OCI-LY1 (cell line): ENCODE results near the gene C14orf180.

ENCODE experiments used
- H2AFZ ChIP-seq: fragments of 200-600 bp; sonication (generic), shearing (Covaris generic); 2 replicates; pipeline ENCODE4 v1.6.0; 2014; ENCODE audit warnings: antibody characterized with exemption, mild to moderate bottlenecking, low read length
- H3F3A ChIP-seq: fragments of 200-600 bp; sonication (generic), shearing (Covaris generic); 2 replicates; pipeline ENCODE4 v1.6.0; 2014; ENCODE audit warnings: mild to moderate bottlenecking, antibody characterized with exemption, low read length, moderate library complexity; ENCODE audit not compliant: insufficient read depth
- H3K27ac ChIP-seq: fragments of 200-600 bp; sonication (generic); 2 replicates; pipeline ENCODE4 v1.5.1; 2014; ENCODE audit warnings: low read length, mixed run types, mild to moderate bottlenecking, low read depth; ENCODE audit not compliant: poor library complexity, severe bottlenecking
- H3K27me3 ChIP-seq: fragments of 200-600 bp; sonication (generic); 2 replicates; pipeline ENCODE4 v1.6.0; 2014; ENCODE audit warnings: antibody characterized with exemption, mild to moderate bottlenecking, low read length, moderate library complexity; ENCODE audit not compliant: insufficient read depth
- H3K36me3 ChIP-seq: fragments of 200-600 bp; sonication (generic); 2 replicates; pipeline ENCODE4 v1.6.1; 2014; ENCODE audit warnings: mild to moderate bottlenecking, antibody characterized with exemption, low read length, moderate library complexity, mixed read lengths; ENCODE audit not compliant: insufficient read depth
- H3K4me1 ChIP-seq: fragments of 200-600 bp; sonication (generic); 2 replicates; pipeline ENCODE4 v1.5.1; 2014; ENCODE audit warnings: mild to moderate bottlenecking, low read length, moderate library complexity; ENCODE audit not compliant: insufficient read depth, severe bottlenecking
- H3K4me2 ChIP-seq: fragments of 200-600 bp; sonication (generic), shearing (Covaris generic); 2 replicates; pipeline ENCODE4 v1.6.1; 2014; ENCODE audit warnings: low read length
- H3K4me3 ChIP-seq: fragments of 200-600 bp; sonication (generic); 2 replicates; pipeline ENCODE4 v1.5.1; 2014; ENCODE audit warnings: low read length, low read depth, mild to moderate bottlenecking, mixed read lengths; ENCODE audit not compliant: poor library complexity, severe bottlenecking
- H3K79me2 ChIP-seq: fragments of 200-600 bp; shearing (Covaris generic); 2 replicates; pipeline ENCODE4 v1.6.1; 2016; ENCODE audit warnings: mixed run types, low read length, mixed read lengths; ENCODE audit not compliant: insufficient read depth
- H3K9ac ChIP-seq: fragments of 200-600 bp; sonication (generic), shearing (Covaris generic); 2 replicates; pipeline ENCODE4 v1.6.1; 2014; ENCODE audit warnings: mild to moderate bottlenecking, low read length, mixed read lengths
- H3K9me2 ChIP-seq: fragments of 200-600 bp; sonication (generic), shearing (Covaris generic); 2 replicates; pipeline ENCODE4 v1.6.1; 2014; ENCODE audit warnings: low read depth, mild to moderate bottlenecking, low read length, mixed read lengths
- H3K9me3 ChIP-seq: fragments of 200-600 bp; shearing (Covaris generic); 2 replicates; pipeline ENCODE4 v1.6.1; 2014; ENCODE audit warnings: low read length, mixed read lengths
- H4K20me1 ChIP-seq: fragments of 200-600 bp; sonication (generic), shearing (Covaris generic); 2 replicates; pipeline ENCODE4 v1.6.0; 2016; ENCODE audit warnings: mild to moderate bottlenecking, low read length; ENCODE audit not compliant: insufficient read depth
- EZH2 ChIP-seq: fragments of 200-600 bp; sonication (generic), shearing (Covaris generic); IDR thresholded peaks from 2 replicates; pipeline ENCODE4 v1.8.0; 2017; ENCODE audit warnings: borderline replicate concordance, mixed run types, mild to moderate bottlenecking, antibody characterized with exemption, low read length, moderate library complexity, mixed read lengths
- TF ChIP-seq, protein P1 (sequence below): fragments of 200-600 bp; sonication (generic), shearing (Covaris generic); IDR thresholded peaks from 2 replicates; pipeline ENCODE4 v1.5.1; 2017; ENCODE audit warnings: mild to moderate bottlenecking, antibody characterized with exemption, low read length, moderate library complexity, mixed read lengths

C14orf180 gene

DNA sequence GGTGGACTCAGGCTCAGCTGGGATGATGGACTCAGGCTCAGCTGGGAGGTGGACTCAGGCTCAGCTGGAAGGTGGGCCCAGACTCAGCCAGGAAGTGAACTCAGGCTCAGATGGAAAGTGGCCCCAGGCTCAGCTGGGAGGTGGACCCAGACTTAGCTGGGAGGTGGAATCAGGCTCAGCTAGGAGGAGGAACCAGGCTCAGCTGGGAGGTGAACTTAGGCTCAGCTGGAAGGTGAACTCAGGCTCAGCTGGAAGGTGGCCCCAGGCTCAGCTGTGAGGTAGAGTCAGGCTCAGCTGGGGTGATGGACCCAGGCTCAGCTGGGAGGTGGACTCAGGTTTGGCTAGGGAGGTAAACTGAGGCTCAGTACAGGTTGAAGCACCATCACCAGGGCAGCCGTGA lies 21.8 kb upstream of the C14orf180 start:
- Histone ChIP-seq H3K4me3 (no peak overlapping the region), H3K27ac (no peak overlapping the region), H3K79me2 (no peaks in the 10 kb centered on the region), H2AFZ (no peak overlapping the region), H3K9me3 (no peaks in the 10 kb centered on the region), H4K20me1 (no peaks in the 10 kb centered on the region), H3F3A (no peaks in the 10 kb centered on the region), H3K4me2 (no peak overlapping the region), H3K9me2 (no peaks in the 10 kb centered on the region), H3K4me1 (no peaks in the 10 kb centered on the region), H3K9ac (no peak overlapping the region), H3K27me3 (peaks cover 6% of the 10 kb centered on the region; the same call in 1 of the 2 replicates), H3K36me3 (no peaks in the 10 kb centered on the region)
- TF ChIP-seq, protein P1, sequence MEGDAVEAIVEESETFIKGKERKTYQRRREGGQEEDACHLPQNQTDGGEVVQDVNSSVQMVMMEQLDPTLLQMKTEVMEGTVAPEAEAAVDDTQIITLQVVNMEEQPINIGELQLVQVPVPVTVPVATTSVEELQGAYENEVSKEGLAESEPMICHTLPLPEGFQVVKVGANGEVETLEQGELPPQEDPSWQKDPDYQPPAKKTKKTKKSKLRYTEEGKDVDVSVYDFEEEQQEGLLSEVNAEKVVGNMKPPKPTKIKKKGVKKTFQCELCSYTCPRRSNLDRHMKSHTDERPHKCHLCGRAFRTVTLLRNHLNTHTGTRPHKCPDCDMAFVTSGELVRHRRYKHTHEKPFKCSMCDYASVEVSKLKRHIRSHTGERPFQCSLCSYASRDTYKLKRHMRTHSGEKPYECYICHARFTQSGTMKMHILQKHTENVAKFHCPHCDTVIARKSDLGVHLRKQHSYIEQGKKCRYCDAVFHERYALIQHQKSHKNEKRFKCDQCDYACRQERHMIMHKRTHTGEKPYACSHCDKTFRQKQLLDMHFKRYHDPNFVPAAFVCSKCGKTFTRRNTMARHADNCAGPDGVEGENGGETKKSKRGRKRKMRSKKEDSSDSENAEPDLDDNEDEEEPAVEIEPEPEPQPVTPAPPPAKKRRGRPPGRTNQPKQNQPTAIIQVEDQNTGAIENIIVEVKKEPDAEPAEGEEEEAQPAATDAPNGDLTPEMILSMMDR: no peak
- no peak for TF ChIP-seq EZH2

DNA sequence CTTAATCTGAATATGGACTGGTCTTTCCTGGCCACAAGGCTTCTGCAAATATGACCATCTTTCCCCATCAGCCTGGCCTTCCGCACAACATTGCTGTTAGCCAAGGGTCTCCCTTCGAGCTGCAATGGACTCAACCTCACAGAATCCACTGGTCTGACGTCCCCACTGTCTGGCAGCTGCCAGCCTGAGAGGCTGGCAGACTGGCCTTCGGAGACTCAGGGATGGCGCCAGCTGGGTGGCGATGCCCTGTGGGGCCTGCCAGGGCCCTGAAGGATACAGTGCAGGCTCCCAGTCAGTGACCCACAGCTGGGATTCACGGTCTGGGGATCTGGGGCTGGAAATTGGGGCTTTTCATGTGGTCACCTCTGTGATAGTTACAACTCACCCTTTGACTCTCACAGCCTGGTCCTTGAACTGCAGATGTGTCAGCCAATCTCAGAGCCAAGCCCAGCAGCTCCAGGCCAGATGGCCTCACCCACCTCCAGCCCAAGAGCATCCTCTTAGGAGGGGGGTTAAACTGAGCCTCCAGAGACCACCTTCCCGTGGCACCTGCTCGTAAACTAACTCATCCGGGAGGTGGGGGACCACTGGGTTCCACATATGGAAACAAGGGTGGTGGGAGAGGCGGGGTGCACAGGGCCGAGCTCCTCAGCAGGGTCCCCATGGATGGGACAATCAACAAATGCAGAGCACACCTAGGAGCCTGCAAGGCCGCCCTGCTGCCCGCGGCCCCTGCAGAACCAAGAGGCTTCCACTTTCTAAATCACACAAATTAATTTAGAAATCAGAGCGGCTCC lies 21.1 kb upstream of the C14orf180 start:
- no peaks in the 10 kb centered on the region for H3K9me2 ChIP-seq
- no peak overlapping the region for H3K4me2 ChIP-seq
- H4K20me1 ChIP-seq: no peaks in the 10 kb centered on the region
- TF ChIP-seq EZH2: no peak
- TF ChIP-seq, protein P1: no peak
- no peaks in the 10 kb centered on the region for H3F3A ChIP-seq
- no peaks in the 10 kb centered on the region for H3K9me3 ChIP-seq
- H3K27ac ChIP-seq: no peak overlapping the region
- peaks cover 6% of the 10 kb centered on the region; the same call in 1 of the 2 replicates for H3K27me3 ChIP-seq
- no peaks in the 10 kb centered on the region for H3K36me3 ChIP-seq
- H3K79me2 ChIP-seq: no peaks in the 10 kb centered on the region
- H3K4me3 ChIP-seq: no peak overlapping the region
- H2AFZ ChIP-seq: no peak overlapping the region
- H3K4me1 ChIP-seq: no peaks in the 10 kb centered on the region
- no peak overlapping the region for H3K9ac ChIP-seq

DNA sequence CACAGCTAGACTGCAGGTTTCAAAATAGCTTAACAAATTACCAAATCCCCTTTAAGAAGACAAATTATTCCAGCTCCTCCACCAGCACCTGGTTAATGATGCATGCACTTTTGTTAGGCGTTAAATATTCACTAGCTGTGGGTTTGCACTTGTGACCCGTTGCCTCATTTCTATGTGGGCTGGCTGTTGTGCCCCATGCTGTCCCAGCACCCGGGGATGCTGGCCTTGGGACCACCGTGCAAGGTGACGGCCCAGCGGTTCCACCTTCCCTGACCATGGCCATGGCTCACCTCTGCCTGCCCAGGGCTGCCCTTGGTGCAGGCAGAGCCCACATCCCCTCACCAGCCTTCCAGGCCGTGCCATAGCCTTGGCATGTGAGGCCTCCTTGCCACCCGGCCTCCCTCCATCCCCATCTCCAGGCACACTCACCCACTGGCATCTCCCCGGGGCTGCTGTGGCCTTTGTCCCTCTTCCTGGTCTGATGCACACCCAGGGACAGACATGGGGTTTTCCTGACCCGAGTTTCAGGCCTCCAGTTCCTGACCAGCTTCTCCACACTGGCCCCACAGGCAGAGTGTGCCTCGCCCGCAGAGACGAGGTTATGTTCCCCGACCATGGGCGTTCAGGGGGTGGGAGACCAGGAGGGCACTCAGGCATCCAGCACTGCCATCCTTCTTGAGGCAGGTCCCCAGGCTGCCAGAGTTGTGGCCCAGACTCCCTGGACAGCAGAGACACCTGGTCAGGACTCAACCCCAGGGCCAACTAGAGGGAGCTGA lies 20.3 kb upstream of the C14orf180 start:
- no peak overlapping the region for H3K4me2 ChIP-seq
- peaks cover 6% of the 10 kb centered on the region; the same call in 1 of the 2 replicates for H3K27me3 ChIP-seq
- TF ChIP-seq, protein P1: no peak
- TF ChIP-seq EZH2: no peak
- H3K9ac ChIP-seq: no peak overlapping the region
- no peak overlapping the region for H3K4me3 ChIP-seq
- no peaks in the 10 kb centered on the region for H3K9me3 ChIP-seq
- H3K79me2 ChIP-seq: no peaks in the 10 kb centered on the region
- H2AFZ ChIP-seq: no peak overlapping the region
- H4K20me1 ChIP-seq: no peaks in the 10 kb centered on the region
- H3K36me3 ChIP-seq: no peaks in the 10 kb centered on the region
- H3K27ac ChIP-seq: no peak overlapping the region
- no peaks in the 10 kb centered on the region for H3K9me2 ChIP-seq
- no peaks in the 10 kb centered on the region for H3K4me1 ChIP-seq
- no peaks in the 10 kb centered on the region for H3F3A ChIP-seq
